DMS 273 (cell line): ENCODE measurements around the gene SLC28A3.

ENCODE experiments used
- DNase-seq: peaks from one replicate; lab custom pipeline; 2025; ENCODE audit not compliant: unreplicated experiment; lab: John Stamatoyannopoulos, UW

The SLC28A3 gene

GRCh38 chr9:84300271-84300670 lies 40.3 kb downstream of the SLC28A3 start:
- no peak for DNase-seq

- DNase-seq: no peak
Measured at GRCh38 chr9:84297162-84297821, 43.3 kb downstream of the SLC28A3 start.

GRCh38 chr9:84296146-84296843 lies 44.3 kb downstream of the SLC28A3 start:
- no peak for DNase-seq

GRCh38 chr9:84294241-84294950 lies 46.2 kb downstream of the SLC28A3 start:
- DNase-seq: peak; percentile 8

- no peak for DNase-seq
Measured at GRCh38 chr9:84293001-84293798, 47.4 kb downstream of the SLC28A3 start.

- DNase-seq: no peak
Measured at GRCh38 chr9:84285381-84285780, 55.2 kb downstream of the SLC28A3 start.

- DNase-seq: no peak
Measured at GRCh38 chr9:84283946-84284345, 56.6 kb downstream of the SLC28A3 start.

GRCh38 chr9:84278130-84278529 lies 62.4 kb downstream of the SLC28A3 start:
- DNase-seq: no peak

- no peak for DNase-seq
Measured at GRCh38 chr9:84277646-84278045, 62.9 kb downstream of the SLC28A3 start.

- no peak for DNase-seq
Measured at GRCh38 chr9:84276741-84277140, 63.8 kb downstream of the SLC28A3 start.

- no peak for DNase-seq
Measured at GRCh38 chr9:84271921-84272556, 68.5 kb downstream of the SLC28A3 start.

GRCh38 chr9:84271531-84271900 lies 69.0 kb downstream of the SLC28A3 start:
- no peak for DNase-seq

- DNase-seq: no peak
Measured at GRCh38 chr9:84270847-84271530, 69.6 kb downstream of the SLC28A3 start.

- DNase-seq: peak; percentile 32
Measured at GRCh38 chr9:84266087-84266561, 74.4 kb downstream of the SLC28A3 start.

GRCh38 chr9:84264307-84265029 lies 76.1 kb downstream of the SLC28A3 start:
- no peak for DNase-seq

GRCh38 chr9:84261070-84261746 lies 79.3 kb downstream of the SLC28A3 start:
- peak; percentile 90 for DNase-seq

GRCh38 chr9:84258371-84258770 lies 82.2 kb downstream of the SLC28A3 start:
- no peak for DNase-seq

- no peak for DNase-seq
Measured at GRCh38 chr9:84255696-84256095, 84.9 kb downstream of the SLC28A3 start.

GRCh38 chr9:84254972-84255371 lies 85.6 kb downstream of the SLC28A3 start:
- DNase-seq: no peak
